WI38 (cell line): ENCODE results near the gene INO80C.

Source experiments
- H3K4me3 ChIP-seq: 2 replicates; pipeline ENCODE4 v1.5.1; 2011; ENCODE audit warnings: low read depth, mild to moderate bottlenecking, control low read depth, low read length
- CTCF ChIP-seq: IDR thresholded peaks from 2 replicates; pipeline ENCODE4 v1.5.1; 2012; ENCODE audit warnings: low read depth, mild to moderate bottlenecking, control low read depth, low read length

INO80C gene

DNA sequence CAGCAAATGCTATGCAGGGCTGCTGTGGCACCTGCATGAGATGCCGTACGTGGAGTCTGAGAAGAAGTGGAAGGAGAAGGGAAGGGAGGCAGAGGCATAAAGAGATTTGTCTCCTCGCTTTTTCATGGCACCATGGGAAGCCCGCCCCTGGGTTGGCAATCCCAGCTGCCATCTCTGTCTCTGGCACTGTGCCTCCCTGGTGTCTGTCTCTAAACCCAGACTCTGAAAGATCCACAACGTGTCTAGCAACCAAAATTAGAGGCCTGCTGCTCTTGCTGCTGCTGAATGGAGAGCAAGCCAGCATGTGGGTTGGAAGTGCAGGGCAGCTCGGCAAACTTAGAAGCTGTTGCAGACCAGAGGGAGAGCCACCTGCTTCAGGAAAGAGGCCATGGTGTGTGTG, 53.1 kb downstream of the INO80C start:
- no peak for TF ChIP-seq CTCF
- no peak overlapping the region for H3K4me3 ChIP-seq

GRCh38 chr18:35443847-35444246, 53.9 kb downstream of the INO80C start:
- no peak for TF ChIP-seq CTCF
- no peak overlapping the region for H3K4me3 ChIP-seq

DNA sequence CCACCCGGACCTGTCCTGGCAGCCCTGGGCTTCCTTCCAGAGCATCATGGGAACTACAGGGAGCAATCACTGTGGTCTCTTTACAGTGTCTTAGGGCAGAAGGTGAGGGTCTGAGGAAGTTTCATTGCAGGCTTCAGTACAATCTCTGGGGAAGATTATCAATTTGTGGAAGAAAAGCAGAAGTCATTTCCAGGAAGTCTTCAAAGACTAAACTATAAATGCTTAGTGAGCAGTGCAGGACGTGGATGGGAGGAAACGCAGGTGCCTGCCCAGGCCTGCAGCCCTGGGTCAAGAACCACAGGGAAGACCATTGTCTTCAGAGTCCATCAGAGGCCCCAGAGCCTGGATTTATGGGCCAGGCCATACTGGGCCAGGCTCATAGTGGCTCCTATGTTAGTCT, 54.3 kb downstream of the INO80C start:
- no peak overlapping the region for H3K4me3 ChIP-seq
- TF ChIP-seq CTCF: no peak

GRCh38 chr18:35442701-35443100, 55.1 kb downstream of the INO80C start:
- TF ChIP-seq CTCF: no peak
- no peak overlapping the region for H3K4me3 ChIP-seq

GRCh38 chr18:35441857-35442595, 55.7 kb downstream of the INO80C start:
- H3K4me3 ChIP-seq: no peak overlapping the region
- no peak for TF ChIP-seq CTCF

DNA sequence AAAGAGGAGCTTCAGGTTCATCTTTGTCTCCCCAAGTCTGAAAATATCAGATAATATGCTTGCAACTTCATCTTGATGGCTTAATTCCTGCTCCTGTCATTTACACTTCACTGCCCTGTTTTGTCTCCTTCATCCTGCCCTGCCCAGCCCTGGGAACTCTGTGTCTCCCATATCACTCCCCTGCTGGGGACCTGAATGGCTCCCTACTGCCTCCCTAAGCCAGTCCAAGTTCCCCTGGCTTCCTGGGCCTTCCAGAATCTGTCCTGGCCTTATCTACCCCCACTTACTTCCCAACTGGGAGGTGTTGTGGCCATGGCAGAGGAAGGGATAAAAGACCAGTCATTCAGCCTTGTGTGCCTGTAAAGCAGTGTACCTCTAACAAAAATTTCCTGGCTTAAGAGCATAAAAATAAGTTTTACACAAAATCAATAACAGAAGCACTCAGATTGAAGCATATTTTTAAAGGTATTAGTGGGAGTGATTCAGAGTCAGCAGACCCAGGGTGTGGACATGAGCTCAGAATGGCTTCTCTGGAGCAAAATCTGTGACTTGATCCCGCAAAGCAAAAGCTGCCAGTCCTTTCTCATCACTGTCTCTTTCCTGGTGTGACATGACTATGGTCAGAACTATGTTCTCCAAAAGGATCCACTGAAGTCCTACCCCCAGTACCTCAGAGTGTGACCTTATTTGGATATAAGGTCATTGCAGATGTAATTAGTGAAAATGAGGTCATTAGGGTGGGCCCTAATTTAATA, 59.1 kb downstream of the INO80C start:
- H3K4me3 ChIP-seq: no peak overlapping the region
- TF ChIP-seq CTCF: no peak

GRCh38 chr18:35437836-35438235, 59.9 kb downstream of the INO80C start:
- no peak overlapping the region for H3K4me3 ChIP-seq
- TF ChIP-seq CTCF: no peak
